DOHH2 (cell line): ENCODE results near the gene BTLA.
"Not testable (repeated sequence)": the region's sequence is repeated elsewhere in the genome, so short reads cannot be mapped to it uniquely, and the experiment has no call there.

Experiments used
- H3F3A ChIP-seq: fragments of 200-600 bp; sonication (generic), shearing (Covaris generic); 2 replicates; pipeline ENCODE4 v1.6.0; 2016; ENCODE audit warnings: antibody characterized with exemption, mild to moderate bottlenecking; ENCODE audit not compliant: control insufficient read depth, insufficient read depth
- H3K27ac ChIP-seq: fragments of 200-600 bp; sonication (generic); 2 replicates; pipeline ENCODE4 v1.5.1; 2014; ENCODE audit warnings: low read depth, mild to moderate bottlenecking, low read length, moderate library complexity
- H3K27me3 ChIP-seq: fragments of 200-600 bp; sonication (generic); 2 replicates; pipeline ENCODE4 v1.6.1; 2014; ENCODE audit warnings: mild to moderate bottlenecking, low read length, mixed read lengths; ENCODE audit not compliant: control insufficient read depth
- H3K36me3 ChIP-seq: fragments of 200-600 bp; sonication (generic); 2 replicates; pipeline ENCODE4 v1.6.1; 2014; ENCODE audit warnings: mild to moderate bottlenecking, low read length, moderate library complexity, mixed read lengths; ENCODE audit not compliant: control insufficient read depth
- H3K4me1 ChIP-seq: fragments of 200-600 bp; sonication (generic); 2 replicates; pipeline ENCODE4 v1.6.1; 2014; ENCODE audit warnings: mild to moderate bottlenecking, low read length, mixed read lengths; ENCODE audit not compliant: control insufficient read depth
- H3K4me2 ChIP-seq: fragments of 200-600 bp; sonication (generic); 2 replicates; pipeline ENCODE4 v1.6.0; 2014; ENCODE audit warnings: mild to moderate bottlenecking, low read length, moderate library complexity
- H3K4me3 ChIP-seq: fragments of 200-600 bp; sonication (generic); 2 replicates; pipeline ENCODE4 v1.5.1; 2014; ENCODE audit warnings: mild to moderate bottlenecking, low read length, mixed read lengths
- H3K79me2 ChIP-seq: fragments of 200-600 bp; sonication (generic); 2 replicates; pipeline ENCODE4 v1.6.1; 2014; ENCODE audit warnings: mild to moderate bottlenecking, low read length, mixed read lengths; ENCODE audit not compliant: control insufficient read depth
- H3K9me2 ChIP-seq: fragments of 200-600 bp; sonication (generic); replicated peaks from 2 replicates; pipeline ENCODE4 v1.6.1; 2014; ENCODE audit warnings: mild to moderate bottlenecking, low read length, mixed read lengths; ENCODE audit not compliant: control insufficient read depth
- H3K9me3 ChIP-seq: fragments of 200-600 bp; sonication (generic); 2 replicates; pipeline ENCODE4 v1.6.1; 2014; ENCODE audit warnings: antibody characterized with exemption, low read length, mixed read lengths; ENCODE audit not compliant: control insufficient read depth, insufficient read depth
- H4K20me1 ChIP-seq: fragments of 200-600 bp; sonication (generic); 2 replicates; pipeline ENCODE4 v1.6.0; 2014; ENCODE audit warnings: low read depth, mild to moderate bottlenecking, antibody characterized with exemption, low read length, moderate library complexity; ENCODE audit not compliant: control insufficient read depth, insufficient read depth
- EZH2phosphoT487 ChIP-seq: fragments of 200-600 bp; sonication (generic); IDR thresholded peaks from 2 replicates; pipeline ENCODE4 v1.6.1; 2017; ENCODE audit warnings: borderline replicate concordance, mild to moderate bottlenecking, antibody characterized with exemption, low read length, moderate library complexity, mixed read lengths
- TF ChIP-seq, protein P1 (sequence below): fragments of 200-600 bp; sonication (generic); IDR thresholded peaks from one replicate; pipeline ENCODE4 v1.5.1; 2014; ENCODE audit warnings: antibody characterized with exemption, mild to moderate bottlenecking, low read depth, low read length; ENCODE audit not compliant: poor library complexity, severe bottlenecking

BTLA gene

DNA sequence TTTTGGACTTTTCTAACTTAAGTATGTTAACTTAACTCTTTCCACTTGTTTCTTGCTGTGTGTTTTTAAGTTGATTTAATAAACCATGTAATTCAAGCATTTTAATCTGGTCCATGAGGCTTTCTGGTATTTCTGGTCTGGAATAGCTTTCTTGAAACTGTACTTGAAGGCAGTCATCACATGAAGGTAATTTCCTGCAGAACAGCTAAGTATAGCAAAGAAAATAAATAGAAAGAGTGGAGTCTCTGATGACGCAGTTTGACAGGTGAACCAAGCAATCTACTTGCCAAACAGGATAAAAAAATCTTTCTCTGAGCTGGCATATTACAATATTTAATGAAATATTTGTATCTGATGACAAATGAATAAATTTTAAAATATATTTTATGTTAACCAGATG lies 74.9 kb downstream of the BTLA start:
- no peaks in the 10 kb centered on the region for H3K27me3 ChIP-seq
- H4K20me1 ChIP-seq, result no peaks in the 10 kb centered on the region
- H3K9me2 ChIP-seq, result no peaks in the 10 kb centered on the region
- H3K36me3 ChIP-seq, result no peaks in the 10 kb centered on the region
- no peaks in the 10 kb centered on the region for H3F3A ChIP-seq
- TF ChIP-seq EZH2phosphoT487, result no peak
- TF ChIP-seq, protein P1, sequence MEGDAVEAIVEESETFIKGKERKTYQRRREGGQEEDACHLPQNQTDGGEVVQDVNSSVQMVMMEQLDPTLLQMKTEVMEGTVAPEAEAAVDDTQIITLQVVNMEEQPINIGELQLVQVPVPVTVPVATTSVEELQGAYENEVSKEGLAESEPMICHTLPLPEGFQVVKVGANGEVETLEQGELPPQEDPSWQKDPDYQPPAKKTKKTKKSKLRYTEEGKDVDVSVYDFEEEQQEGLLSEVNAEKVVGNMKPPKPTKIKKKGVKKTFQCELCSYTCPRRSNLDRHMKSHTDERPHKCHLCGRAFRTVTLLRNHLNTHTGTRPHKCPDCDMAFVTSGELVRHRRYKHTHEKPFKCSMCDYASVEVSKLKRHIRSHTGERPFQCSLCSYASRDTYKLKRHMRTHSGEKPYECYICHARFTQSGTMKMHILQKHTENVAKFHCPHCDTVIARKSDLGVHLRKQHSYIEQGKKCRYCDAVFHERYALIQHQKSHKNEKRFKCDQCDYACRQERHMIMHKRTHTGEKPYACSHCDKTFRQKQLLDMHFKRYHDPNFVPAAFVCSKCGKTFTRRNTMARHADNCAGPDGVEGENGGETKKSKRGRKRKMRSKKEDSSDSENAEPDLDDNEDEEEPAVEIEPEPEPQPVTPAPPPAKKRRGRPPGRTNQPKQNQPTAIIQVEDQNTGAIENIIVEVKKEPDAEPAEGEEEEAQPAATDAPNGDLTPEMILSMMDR, result no peak
- H3K4me1 ChIP-seq, result peaks cover 7% of the 10 kb centered on the region
- H3K79me2 ChIP-seq, result no peaks in the 10 kb centered on the region
- no peak overlapping the region for H3K4me2 ChIP-seq
- H3K27ac ChIP-seq, result no peak overlapping the region
- H3K9me3 ChIP-seq, result no peaks in the 10 kb centered on the region
- H3K4me3 ChIP-seq, result no peak overlapping the region

DNA sequence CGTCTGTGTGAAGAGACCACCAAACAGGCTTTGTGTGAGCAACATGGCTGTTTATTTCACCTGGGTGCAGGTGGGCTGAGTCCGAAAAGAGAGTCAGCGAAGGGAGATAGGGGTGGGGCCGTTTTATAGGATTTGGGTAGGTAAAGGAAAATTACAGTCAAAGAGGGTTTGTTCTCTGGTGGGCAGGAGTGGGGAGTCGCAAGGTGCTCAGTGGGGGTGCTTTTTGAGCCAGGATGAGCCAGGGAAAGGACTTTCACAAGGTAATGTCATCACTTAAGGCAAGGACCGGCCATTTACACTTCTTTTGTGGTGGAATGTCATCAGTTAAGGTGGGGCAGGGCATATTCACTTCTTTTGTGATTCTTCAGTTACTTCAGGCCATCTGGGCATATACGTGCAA lies 76.4 kb downstream of the BTLA start:
- H3K27ac ChIP-seq, H3K9me3 ChIP-seq, H3K4me2 ChIP-seq, H3K9me2 ChIP-seq, H4K20me1 ChIP-seq, H3F3A ChIP-seq, H3K4me1 ChIP-seq, H3K79me2 ChIP-seq, H3K4me3 ChIP-seq, H3K36me3 ChIP-seq, H3K27me3 ChIP-seq: not testable (repeated sequence)

DNA sequence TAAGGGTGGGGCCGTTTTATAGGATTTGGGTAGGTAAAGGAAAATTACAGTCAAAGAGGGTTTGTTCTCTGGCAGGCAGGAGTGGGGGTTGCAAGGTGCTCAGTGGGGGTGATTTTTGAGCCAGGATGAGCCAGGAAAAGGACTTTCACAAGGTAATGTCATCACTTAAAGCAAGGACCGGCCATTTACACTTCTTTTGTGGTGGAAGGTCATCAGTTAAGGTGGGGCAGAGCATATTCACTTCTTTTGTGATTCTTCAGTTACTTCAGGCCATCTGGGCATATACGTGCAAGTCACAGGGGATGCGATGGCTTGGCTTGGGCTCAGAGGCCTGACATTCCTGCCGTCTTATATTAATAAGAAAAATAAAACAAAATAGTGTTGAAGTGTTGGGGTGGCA lies 80.7 kb downstream of the BTLA start:
- not testable (repeated sequence) for H3K79me2 ChIP-seq, H3K27ac ChIP-seq, H3K4me3 ChIP-seq, H3K9me3 ChIP-seq, H3F3A ChIP-seq, H3K4me1 ChIP-seq, H3K4me2 ChIP-seq, H3K36me3 ChIP-seq, H3K27me3 ChIP-seq, H3K9me2 ChIP-seq, H4K20me1 ChIP-seq

DNA sequence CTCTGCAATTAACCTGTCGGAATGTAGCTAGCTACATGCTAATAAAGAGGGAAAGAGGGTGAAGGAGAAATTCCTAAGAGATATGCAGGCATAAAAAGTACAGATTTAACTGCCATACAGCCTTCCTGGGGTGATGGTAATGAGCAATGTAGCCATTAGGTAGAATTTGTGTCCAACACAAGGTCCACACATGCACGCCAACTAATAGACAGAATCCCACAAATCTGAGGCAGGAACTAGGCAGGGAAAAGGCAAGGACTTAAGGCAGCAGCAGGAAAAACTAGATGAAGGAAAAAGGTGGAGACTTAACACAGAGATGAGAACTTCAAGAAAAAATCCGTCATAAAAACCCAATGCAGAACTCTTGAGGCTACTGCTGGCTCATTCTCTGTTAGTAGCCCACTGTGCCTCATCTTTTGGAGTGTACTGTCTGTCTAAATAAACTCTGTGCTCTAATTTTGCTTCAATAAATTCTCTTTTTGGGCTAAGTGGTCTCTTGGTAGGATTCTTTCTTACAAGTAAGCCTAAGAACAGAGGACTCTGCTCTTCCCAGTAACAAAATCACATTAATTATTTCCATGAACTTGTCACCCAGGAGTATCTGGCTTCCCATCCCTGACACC lies 81.5 kb downstream of the BTLA start:
- Histone ChIP-seq H3K4me3 (no peak overlapping the region), H3F3A (no peaks in the 10 kb centered on the region), H3K36me3 (no peaks in the 10 kb centered on the region), H3K27ac (no peak overlapping the region), H3K9me3 (no peaks in the 10 kb centered on the region), H3K4me2 (no peak overlapping the region), H3K9me2 (no peaks in the 10 kb centered on the region), H4K20me1 (no peaks in the 10 kb centered on the region), H3K79me2 (no peaks in the 10 kb centered on the region), H3K4me1 (peaks cover 8% of the 10 kb centered on the region), H3K27me3 (no peaks in the 10 kb centered on the region)
- TF ChIP-seq, protein P1, result no peak
